ENCODE measurements around the gene CIITA.
"Not testable (repeated sequence)": the region's sequence is repeated elsewhere in the genome, so short reads cannot be mapped to it uniquely, and the experiment has no call there.

Gene CIITA

DNA sequence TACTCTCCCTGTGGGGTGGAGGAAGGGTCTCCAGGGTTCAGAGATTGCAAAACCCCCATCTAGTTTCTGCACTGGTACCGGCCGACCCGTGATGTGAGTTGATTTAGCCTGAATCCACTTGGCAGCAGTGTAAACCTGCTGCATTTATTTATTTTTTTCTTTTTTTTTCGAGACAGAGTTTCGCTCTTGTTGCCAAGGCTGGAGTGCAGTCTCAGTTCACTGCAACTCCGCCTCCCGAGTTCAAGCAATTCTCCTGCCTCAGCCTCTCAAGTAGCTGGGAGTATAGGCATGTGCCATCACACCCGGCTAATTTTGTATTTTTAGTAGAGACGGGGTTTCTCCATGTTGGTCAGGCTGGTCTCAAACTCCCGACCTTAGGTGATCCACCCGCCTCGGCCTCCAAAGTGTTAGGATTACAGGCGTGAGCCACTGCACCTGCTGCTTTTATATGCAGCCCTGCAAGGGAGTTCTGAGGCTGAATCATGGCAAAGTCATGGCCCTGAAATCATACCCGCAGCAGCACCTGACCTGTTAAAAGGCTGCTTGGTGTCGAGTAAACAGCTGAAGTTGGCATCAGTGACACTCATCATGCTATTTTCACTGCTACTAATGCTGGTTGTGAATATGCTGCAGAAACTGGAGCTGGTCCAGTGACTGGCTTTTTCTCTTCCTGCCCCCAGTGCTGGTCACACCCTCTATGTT is 43.9 kb downstream of the CIITA start:
- no peak for DNase-seq

DNA sequence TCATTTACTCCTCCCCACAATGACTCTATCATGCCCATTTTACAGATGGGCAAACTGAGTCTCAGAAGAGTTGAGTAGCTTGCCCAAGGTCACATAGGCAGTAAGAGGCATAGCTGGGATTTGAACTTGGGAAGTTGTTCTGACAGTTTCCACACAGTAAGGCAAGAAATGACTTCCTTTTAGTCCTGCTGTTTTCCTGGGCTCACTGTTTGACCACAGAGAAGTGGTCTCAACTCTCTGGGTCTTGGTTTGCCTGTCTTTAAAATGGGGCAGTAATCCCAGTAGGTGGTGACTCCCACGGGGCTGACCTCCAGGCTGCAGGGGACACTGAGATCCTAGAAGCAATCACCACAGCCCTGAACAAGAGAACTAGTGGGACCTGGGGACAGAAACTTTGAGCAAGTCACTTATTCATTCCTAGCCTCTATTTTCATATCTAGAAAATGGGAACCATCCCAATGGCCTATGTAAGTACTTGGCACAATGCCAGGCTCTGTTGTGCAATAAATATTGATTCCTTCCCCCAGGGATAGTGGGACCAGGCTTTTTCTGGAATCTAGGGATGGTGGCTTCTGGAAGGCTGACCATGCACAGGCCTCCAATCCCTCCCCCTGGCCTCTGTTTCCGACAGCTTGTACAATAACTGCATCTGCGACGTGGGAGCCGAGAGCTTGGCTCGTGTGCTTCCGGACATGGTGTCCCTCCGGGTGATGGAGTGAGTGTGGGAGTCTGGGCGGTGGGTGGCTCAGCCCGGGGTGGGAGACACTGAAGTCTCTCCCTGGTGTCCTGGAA is 44.7 kb downstream of the CIITA start:
- no peak for DNase-seq

DNA sequence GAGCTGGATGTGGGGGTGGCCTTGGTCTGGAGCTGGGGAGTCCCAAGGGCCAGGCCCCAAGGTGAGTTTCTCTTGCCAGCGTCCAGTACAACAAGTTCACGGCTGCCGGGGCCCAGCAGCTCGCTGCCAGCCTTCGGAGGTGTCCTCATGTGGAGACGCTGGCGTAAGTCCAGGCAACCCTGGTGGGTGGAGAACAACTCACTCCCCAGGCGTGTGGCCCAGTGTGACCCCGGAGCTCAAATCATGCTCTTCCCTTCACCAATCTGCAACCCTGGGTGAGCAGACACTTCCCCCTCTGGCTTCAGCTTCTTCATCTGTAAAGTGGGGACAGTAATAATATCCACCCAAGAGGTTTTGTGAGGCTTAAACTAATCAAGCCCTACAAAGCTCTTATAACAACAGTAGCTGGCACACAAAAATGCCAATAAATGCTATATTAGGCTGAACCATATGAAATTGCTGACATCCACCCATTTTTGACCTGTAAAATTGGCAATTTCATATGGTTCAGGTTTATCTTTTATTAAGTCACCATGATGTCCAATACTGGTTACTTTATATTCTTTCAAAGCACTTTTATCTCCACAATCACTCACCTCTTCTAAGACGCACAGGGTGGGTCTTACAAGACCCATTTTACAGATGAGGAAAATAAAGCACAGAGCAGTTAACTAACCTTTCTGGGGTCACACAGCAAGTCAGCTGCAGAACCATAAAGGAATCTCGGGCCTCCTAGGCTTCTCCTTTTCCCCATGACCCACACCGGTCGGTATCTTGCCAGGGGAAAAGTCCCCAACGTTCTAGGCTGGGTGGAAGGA is 45.5 kb downstream of the CIITA start:
- DNase-seq: no peak

DNA sequence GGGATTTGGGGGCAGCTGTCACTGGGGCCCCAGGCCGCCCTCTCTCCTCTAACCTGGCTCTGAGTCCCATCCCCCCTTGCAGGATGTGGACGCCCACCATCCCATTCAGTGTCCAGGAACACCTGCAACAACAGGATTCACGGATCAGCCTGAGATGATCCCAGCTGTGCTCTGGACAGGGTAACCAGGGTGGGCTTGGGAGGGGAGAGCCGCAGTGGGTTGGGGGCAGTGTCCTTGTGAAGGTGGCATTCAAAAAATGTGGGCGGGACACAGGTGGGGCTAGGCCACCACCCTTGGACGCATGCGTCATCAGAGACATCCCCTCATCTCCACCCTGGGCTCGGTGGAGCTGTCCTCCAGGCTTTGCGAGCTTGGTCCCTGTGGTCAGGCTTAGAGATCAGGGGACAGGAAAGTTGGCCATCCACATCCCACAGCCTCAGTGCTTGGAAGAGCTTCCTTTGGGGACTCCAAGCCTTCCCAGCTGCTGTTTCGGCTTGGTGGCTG is 46.2 kb downstream of the CIITA start:
- no peak for DNase-seq

DNA sequence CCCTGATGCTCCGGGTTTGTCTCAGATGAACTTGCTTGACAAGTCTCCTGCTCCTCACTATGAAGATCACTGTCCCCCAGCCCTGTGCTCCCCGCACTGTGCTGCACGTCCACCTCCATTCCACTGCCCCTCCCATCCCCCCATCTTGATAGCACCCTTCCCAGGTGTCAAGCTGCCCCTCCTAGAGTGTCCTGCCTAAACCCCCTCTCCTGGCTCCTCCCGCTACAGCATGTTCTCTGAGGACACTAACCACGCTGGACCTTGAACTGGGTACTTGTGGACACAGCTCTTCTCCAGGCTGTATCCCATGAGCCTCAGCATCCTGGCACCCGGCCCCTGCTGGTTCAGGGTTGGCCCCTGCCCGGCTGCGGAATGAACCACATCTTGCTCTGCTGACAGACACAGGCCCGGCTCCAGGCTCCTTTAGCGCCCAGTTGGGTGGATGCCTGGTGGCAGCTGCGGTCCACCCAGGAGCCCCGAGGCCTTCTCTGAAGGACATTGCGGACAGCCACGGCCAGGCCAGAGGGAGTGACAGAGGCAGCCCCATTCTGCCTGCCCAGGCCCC is 46.7 kb downstream of the CIITA start:
- no peak for DNase-seq

DNA sequence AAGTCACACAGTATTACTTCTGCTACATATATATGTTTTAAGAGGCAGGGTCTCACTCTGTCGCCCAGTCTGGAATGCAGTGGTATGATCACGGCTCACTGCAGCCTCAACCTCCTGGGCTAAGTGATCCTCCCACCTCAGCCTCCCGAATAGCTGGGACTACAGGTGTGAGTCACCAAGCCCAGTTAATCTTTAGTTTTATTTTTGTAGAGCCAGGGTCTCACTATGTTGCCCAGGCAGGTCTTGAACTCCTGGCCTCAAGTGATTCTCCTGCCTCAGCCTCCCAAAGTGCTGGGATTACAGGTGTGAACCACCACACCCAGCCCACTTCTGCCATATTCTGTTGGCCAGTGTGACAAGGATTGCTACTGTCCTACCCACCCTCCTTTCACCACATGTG is 48.3 kb downstream of the CIITA start:
- not testable (repeated sequence) for DNase-seq

DNA sequence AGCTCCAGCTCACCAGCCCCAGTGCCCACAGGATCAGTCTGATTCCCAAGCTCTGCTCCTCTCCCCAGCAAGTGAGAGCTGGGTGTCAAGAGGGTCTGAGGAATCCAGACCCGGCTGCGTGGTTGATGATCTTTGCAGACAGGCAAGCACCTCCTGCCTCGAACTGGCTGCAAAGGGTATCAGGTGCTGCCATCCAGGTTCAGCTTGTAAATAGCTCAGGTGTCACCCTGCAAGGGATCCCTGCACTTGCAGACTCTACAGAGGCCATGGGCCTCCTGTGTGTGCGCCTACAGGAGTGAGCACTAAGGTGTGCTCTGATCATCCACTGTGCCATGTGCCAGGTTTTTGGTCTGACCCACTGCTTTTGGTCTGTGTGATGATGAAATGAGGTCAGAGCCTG is 49.1 kb downstream of the CIITA start:
- no peak for DNase-seq

DNA sequence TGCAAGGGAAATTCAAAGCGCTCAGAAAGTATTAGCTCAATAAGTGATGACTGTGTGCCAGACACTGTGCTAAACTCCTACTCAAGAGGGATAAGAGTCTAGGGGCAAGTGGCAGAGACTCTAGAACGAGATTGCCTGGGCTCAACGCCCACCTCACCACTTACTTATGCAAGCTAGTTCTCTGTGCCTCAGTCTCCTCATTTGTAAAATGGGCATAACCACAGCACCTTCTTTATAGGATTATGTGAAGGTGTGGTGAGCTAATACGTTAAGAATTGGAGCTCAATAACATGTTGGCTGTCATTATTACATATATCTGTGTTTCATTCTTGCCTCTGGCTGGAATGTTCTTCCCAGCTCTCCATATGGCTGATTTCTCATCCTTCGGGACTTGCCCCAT is 49.9 kb downstream of the CIITA start:
- no peak for DNase-seq

DNA sequence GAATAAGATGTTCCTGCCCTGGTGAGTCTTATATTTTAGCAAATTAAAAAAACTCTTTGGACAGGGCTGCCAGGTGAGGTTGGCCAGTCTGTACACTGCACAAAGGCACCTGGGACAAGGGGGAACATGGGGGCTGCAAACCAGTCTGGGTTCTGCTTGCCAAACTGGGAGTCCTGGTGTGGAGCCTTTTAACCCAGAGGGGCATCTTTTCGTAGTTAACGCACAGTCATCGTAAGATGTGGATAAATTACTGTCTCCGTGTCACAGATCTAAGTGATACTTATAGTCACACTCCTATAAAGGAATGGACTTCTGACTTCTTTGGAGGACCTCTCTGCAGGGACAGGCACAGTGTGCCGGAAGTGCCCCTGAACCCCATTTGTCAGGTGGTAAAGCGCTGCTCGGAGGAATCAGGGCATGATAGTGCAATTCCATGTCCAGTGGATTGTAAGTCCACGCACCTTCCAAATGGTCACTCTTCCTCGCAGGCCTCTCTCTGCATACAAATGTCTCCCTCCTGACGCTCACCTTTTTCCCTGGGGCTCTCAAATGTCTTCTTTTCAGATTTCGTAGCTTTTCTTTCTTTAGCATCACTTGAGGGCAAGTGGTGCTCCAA is 50.6 kb downstream of the CIITA start:
- DNase-seq: no peak

DNA sequence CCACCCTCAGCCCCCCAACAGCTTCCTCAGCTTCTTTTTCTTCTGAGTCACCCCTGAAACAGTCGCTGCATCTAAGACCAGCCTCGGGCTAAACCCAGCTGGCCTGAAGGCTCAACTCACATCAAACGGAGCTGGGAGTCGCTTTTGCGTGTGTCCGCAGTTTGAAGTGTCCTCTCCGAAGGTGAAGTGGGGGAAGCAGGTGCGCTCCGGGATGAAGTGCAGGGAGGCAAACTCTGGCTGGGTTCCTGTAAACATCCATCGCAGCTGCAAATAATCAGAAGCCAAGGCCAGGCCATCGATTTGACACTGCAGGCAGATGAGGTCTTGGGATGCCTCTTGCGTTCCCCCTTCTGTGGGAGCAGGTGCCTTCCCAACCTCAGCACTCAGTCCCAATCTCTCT is 52.1 kb downstream of the CIITA start:
- DNase-seq: not testable (repeated sequence)

DNA sequence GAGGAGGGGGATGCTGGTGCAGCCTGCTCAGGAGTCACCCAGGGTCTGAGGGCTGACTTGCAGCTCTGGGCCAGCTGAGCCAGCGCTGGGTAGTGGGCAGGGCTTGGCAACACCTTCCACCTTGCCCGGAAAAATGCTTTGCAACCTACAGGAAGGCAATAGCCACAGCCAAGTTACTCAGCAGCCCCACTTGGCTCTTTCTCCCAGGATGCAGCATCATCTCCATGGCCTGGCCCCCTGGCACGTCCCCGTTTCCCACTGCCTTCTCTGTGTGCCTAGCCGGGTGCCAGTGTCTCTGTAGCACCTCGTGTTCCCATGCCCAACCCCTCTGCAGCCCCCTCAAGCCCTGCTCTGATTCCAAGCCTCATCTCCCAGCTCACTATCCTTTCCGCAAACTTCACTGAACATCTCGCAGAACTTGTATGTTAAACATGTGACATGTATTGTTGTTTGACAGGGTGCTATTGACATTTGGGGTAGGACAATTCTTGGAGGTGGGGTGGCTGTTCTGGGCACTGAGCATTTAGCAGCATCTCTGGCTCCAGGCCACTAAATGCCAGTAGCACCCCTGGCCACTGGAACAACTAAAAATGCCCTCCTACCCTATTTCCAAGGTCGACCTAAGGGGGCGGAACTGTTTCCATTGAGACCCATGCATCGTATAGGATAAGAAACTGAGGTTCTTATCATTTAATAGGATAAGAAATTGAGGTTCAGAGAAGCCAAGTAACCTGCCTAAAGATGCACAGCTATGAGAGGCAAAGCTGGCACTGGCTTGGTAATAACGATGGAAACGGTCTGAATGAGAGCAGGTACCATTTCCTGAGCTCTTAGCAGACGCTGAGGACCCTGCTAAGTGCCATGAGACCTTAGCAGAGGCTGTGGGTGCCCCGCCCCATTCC is 53.1 kb downstream of the CIITA start:
- DNase-seq: no peak

DNA sequence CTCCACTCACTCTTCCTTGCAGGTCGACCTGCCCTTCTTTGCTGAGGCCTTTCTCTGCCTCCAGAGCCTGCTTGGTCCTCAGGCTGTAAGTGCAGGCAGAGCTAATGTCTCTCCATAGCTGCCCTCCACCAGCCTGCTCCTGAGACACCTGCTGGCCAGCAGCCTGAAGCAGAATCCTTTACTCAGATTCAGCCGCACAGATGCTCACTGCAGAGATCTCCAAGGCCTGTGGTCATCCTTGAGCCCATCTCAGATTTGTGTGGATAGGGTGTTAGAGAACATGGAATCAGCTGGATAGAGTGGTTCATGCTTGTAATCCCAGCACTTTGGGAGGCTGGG is 53.7 kb downstream of the CIITA start:
- no peak for DNase-seq

DNA sequence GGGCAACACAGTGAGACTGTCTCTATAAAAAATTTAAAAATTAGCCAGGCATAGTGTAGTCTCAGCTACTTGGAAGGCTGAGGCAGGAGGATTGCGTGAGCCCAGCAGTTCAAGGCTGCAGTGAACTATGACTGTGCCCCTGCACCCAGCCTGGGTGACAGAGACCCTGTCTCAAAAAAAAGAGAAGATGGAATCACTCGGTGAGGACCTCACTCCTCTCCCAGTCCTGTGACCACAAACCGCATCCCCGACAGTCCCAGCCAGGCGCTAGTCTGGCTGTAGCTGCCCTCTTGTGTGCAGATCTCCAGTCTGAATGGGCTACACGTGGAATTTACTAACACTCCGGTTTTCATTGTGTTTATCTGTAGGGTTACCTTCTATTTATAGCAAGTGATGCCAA is 54.1 kb downstream of the CIITA start:
- no peak for DNase-seq

DNA sequence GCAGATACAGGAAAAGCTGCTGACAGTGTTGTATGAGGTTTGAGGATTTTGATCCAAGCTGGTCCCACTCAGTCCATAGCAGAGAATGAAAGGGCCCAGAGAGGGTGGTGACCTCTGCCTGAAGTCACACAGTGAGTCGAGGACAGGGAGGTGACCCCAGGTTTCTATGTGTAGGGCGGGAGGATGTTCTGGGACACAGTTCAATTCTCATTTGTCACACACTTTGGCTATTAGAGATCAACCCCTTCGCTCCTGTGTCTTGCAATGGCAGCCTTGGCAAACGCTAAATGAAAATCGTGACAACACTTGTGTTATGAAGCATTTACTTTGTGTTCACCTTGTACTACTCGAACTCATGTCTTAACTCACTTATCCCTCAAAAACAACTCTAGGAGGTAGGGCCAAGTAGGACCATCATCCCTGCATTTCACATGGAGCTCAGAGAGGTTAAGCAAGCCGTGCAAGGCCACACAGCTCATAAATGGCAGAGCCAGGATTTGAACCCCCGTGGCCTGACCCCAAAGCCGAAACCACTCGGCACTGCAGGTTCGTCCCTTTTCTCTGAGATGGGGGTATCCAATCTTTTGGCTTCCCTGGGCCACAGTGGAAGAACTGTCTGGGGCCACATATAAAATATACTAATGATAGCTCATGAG is 55.1 kb downstream of the CIITA start:
- DNase-seq: no peak

DNA sequence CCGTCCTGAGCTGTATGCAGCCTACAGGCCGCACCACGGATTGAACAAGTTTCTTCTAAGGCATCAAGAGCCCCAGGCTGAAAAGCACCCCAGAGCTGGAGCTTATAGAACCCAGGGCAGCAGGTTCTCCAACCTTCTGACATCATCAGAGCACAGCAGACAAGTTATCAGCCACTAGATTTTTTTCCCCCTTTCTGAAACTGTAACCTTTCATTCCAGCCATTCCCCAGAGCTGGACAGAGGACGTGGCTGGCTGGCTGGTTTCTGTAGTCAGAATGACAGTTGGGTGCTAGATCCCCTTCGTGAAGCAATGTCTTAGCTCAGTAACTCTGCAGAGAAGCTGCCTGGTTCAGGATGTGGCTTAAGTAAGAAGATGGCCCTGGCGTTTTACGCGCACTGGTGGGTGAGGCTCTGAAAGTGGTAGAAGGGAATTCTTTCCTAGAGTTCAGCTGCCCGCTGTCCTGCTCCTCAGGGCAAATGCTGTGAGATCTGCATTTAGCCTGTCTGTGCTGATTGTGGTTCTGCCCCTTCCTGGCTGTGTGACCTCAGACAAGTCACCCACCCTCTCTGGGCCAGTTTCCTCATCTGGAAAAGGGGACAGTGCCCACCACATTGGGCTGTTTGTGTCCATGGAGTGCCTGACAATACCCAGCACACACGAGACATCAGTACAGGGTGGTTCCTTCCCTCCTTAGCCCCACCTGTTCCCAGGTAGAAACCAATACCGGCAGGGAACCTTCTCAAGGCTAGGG is 56.1 kb downstream of the CIITA start:
- no peak for DNase-seq

DNA sequence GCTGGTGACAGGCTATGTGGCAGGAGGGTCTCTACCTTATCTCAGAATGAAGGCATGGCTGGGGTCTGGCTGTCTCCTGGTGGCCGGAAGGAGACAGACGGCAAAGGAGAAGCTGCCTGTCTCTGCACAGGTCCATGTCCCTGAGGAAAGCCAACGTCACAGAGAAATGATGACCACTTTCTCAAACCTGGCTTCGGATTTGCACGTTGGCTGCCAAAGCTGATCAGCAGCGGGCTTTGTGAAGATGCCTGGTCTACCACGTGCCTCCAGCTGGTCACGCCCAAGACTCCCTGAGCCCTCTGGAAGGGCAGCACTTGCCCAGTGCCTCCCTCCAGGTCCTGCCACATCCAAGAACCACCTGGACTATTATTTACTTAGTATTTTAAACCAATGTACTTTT is 56.9 kb downstream of the CIITA start:
- DNase-seq: no peak

DNA sequence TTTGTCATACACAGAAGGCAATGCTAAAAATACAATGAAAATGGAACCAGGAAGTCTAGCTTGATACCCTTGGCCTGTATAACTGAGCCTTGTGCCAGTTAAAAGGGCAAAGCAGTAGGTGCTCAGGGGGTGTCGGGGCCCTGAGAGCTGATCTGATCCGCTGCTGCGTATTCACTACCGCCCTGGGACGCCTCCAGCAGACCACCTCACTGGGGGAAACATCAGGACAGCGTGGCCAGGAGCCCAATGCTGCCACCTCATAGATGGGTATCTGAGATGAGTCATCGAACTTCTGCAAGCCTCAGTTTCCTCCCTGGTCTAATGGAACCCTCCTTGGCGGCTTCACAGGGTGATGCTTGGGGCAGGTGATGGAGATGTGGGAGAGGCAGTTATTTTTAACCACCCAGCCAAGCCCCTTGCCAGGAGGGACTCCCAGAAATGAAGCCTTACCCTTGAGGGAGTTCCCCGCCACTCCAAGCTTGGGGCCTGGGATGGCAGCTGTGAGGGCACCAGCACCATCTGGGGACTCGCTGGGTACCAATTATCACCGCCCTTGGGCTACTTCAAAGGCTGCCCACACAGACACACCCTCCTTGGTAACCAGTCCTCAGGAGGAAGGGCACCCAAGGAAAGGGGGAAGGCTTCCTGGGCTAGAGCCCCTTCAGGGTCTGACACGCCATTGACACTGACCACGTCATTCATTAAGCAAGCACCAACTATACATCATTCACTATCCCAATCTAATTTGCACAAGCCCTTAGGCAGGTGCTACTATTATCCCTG is 57.5 kb downstream of the CIITA start:
- DNase-seq: no peak

DNA sequence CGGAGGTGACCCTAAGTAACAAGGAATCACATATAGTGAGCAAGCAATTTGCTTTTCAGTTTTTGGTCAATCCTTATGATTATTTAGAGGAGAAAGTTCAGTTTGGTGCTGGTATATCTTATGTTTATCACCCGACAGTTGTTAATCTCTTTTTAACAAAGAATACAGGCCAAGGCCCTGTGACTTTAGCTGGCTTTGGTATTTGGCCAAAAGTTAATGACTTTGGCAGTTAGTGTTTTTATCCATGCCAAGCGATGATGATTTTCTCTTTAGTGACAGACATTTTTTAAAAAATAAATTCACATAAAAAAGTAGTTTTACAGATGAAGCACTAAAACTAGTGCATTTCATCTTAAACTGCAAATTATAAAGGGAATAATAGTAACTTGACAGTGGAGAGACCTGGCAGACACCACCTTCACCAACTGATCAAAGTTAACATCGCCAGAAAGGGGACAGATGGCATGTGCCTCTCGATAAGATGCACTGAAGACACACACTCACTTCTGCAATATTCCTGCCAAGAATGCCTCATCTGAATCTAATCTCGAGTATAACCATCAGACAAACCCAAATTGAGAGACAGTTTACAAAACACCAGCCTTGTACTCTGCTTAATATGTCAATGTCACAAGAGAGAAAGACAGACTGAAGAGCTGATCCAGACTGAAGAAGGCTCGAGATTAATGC is 58.4 kb downstream of the CIITA start:
- DNase-seq: no peak
